Measurements from ENCODE around the gene SPAG16.
"Not testable (repeated sequence)": the region's sequence is repeated elsewhere in the genome, so short reads cannot be mapped to it uniquely, and the experiment has no call there.

SPAG16 gene

DNA sequence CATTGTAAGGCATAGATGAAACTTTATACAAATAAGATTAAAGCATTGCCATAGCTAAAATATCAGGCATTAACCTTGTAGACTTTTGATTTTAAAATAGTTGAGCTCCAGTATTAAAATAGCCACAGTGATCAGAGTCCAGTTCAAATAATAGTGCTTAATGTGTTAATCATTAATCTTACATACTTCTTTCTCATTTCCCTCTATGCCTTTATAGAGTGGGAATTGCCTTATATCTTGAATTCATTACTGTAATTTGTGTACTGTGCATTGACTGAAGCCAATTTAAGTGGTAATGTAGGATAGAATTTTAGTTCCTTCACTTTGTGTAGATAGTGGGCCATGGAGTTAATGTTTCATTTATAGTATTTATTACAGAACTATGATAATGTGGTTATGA is 577.4 kb downstream of the SPAG16 start:
- no peak for DNase-seq

DNA sequence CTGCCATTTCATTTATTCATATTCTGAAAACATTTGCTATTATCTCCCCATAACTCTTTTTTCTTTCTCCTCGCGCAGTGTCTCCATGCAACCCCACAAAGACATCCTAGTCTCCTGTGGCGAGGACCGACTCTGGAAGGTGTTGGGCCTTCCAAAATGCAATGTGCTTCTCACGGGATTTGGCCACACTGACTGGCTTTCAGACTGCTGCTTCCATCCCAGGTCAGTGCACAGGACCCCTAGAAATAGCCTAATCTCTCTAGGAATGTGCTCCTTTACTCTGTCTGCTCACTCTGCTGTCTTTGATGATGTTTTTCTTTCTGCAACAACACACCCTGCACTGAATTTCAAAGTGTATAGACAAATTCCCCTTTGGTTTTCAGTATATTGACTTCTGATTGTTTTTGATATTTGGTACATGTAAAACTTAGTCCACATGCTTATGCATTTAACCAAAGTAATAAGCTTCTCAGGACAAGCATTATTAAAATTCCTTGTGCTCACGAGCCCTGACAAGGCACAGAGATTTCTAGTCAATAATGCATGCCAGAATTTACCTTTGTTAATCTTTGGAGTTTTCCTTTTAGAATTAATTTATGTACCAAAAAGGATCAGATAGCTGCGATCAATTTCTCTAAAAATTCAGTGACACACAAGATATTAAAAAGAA is 578.3 kb downstream of the SPAG16 start:
- no peak for DNase-seq

DNA sequence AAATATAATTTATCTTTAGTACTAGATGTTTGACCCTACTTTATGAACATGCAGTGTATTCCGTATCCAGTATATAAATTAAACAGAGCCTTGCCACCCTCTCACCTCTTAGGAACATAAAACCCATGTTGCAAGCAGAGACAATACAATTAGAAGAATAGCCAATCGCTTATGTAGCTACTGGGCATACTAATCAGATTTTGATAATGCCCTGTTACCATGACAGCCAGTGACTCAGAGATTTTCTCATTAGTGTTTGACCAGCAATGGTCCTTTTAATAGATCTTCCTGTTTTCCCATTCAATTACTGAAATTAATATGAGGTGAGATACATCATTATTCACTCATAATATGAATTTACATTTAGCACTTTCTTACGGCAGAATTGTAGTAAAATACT is 579.3 kb downstream of the SPAG16 start:
- DNase-seq: no peak

DNA sequence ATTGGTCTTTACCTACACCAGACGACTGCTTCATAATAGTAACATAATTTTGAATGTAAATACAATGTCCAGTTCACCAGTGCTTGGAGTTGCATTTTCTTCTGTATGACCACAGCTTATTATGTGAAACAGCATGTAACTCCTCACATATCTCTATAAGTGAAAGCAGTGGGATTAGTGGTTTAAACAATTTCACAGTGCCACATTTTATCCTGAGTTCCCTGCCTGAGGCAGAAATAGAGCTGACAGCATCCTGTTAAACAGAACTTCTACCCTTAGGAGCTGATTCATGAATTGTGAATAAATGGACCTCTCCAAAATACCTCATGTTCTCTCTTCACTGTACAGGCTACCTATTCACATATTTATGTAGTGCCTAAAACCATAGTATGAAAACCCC is 584.3 kb downstream of the SPAG16 start:
- no peak for DNase-seq

DNA sequence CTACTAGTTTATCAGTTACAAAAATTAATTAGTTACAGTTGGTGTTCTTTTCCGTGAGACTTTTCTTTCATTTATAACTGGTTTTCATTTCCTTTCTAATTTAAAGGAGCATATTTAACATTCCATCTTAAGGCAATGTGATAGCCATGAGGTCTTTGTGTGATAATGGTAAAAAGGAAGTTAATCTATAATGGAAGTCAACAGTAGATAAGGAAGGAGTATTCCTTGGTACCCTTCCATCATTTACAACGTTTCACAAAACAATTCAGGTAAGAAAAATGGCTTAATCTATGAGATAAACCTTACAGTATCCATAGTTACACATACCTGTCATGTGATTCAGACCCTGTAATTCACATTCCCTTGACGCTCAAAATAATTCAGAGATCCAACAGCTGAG is 601.2 kb downstream of the SPAG16 start:
- DNase-seq: no peak

DNA sequence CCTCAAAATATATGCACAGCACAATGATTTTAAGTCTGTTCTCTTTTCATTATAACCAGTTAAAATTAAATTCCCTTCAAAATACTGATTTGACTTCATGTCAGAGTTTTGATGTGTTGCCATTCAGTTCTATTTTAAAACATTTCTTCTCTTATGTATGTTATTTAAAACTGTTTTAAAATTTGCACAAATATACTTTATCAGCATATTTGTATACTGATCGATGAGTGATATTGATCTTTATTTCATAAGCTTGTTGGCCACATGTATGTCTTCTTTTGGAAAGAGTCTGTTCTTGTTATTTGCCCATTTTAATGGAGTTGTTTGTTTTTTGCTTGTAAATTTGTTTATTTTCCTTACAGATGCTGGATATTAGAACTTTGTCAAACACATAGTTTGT is 630.2 kb downstream of the SPAG16 start:
- DNase-seq: no peak

DNA sequence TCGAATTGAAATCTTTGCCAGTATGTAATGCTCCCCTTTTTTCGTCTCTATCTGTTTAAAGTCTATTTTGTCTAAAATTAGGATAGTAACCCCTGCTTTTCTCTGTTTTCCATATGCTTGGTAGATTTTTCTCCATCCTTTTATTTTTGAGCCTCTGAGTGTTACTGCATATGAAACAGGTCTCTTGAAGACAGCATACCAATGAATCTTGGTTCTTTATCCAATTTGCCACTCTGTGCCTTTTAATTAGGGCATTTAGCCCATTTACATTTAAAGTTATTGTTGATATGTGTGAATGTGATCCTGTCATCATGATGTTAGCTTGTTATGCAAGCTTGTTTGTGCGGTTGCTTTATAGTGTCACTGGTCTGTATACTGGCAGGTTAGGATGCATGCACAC is 635.8 kb downstream of the SPAG16 start:
- DNase-seq: no peak

DNA sequence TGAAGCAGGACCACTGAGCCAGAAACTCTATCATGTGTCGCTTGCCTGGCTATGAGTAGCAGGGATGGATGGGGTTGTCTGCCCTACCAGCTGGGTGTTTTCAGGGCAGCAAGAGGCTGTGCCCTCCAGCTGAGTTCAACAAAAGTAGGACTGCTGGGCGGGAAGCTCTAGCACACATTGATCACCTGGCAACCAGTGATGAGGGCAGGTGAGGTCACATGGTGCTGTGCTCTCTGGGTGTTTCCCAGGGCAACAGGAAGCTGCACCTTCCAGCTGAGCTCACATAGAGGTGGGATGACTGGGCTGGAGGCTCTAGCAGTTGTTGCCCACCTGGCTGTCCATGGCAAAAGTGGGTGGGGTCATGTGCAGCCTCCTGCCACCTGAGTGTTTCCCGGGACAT is 639.3 kb downstream of the SPAG16 start:
- DNase-seq: no peak

DNA sequence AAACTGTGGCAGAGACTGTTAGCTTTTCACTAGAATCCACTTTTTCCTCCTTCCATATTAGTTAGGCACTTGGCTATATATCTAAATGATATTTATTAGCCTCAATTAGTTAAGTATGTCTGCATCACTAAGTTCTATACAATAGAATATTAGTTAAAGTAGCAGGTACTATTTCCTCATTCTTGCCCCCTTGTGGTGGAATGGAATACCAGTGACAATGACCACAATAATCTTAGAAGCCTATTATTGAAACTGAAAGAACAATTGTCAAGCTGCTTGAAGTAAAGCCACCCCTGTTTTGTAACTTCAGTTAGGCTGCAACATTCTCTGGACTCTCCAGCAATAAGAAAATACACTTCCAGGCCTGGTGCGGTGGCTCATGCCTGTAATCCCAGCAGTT is 650.3 kb downstream of the SPAG16 start:
- DNase-seq: no peak

DNA sequence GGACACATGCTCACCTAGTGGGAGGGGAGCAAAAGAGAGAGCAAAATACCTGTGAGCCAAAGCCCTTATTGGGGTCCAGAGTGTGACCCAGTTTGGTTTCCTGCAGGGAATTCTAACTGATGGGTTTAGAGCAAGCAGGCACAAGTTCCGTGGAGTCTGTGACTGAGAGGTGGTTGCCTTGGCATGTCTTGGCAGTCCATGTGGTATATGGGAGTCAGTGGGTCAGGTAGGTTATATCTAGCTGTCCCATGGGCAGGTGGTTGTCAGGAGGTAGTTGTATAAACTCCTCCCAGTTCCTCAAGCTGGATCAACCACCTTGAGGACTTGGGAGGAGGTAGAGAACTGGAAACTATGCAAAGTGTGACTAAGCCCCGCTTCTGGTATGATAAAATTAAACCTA is 673.8 kb downstream of the SPAG16 start:
- DNase-seq: no peak

DNA sequence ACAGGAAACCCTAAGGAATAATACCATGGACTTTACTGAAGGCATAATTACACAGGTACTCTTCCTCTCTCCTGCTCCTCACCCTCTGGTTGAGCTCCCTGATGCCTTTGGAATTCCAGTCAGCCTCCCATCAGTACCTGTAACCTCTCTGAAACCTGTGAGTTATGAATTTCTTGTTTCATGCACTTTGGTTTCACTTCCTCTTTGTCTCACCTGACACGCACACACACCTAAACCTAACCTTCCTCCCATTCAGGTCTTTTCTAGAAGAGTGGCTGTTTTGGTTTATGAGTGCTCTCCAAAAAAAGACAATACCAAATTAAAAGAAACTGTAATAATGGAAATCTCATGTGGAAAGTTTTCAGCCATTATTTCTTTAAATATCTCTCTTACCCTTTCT is 675.3 kb downstream of the SPAG16 start:
- DNase-seq: no peak

DNA sequence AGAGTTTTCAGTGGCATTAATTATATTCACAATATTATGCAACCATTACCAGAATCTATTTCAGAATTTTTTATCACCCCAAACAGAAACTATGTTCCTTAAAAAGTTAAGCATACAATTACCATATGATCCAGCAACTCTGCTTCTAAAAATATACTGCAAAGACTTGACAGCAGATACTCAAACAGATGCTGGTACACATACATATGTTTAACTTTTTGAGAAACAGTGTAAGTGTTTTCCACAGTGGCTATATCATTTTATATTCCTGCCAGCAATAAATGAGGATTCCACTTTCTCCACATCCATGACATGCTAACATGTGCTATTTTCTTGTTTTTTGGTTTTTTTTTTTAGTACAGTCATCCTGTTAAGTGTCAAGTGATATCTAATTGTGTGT is 687.3 kb downstream of the SPAG16 start:
- DNase-seq: no peak

DNA sequence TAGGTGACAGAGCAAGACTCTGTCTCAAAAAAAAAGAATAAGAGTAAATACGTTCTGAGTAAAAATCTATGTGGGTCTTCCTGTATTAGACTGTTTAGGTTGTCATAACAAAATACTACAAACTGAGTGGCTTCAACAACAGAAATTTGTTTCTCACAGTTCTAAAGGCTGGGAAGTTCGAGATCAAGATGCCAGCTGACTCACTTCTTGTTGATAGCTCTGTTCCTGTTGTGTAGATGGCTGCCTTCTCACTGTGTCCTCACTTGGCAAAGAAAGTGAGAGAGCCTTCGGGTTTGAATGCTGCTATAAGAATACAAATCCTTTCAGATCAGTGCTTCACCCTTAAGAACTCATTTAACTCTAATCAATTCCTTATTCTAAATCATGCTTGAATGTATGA is 696.6 kb downstream of the SPAG16 start:
- no peak for DNase-seq

DNA sequence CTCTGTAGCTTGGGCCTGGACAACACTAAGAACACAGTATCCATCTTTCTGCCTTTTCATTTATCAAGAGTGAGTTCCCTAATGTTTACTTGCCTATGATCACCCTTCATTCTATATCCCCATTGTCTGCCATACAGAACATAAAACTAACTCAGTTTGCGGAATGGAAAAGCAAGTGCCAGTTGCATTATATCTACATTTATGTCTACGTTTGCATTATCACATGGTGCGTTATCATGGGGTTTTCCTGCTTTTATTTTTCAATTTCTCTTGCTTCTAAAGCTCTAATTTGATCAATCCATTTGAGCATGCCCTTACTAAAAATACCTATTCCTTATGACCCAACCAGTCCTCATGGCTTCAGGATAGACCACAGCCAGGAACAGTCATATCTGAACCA is 704.9 kb downstream of the SPAG16 start:
- no peak for DNase-seq

DNA sequence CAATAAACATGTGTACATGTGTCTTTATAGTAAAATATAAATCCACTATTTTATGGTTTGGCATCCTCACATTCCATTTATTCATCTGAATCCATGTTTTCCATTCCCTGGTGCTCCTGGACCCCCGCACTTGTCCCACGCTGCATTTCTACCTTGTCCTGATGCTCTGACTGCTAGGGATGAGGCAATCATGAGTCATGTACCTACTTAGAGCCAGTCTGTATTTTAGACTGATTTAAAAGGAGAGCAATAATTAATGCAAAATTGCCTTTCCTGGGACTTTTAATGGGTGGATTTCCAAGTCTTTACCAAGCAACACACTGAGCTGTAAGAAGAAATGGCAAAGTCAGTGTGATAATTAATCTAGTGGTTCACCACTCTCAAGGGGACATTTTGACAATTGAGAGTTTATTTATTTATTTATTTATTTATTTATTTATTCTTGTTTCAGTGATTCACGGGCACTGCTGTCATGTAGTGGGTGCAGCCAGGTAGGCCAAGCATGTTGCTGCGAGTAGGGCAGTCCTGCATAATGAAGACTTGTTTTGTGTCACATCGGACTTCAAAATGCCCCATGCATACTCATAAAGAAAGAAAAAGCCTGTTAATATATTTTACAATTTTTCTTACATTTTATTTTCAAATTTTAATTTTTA is 707.3 kb downstream of the SPAG16 start:
- DNase-seq: no peak

DNA sequence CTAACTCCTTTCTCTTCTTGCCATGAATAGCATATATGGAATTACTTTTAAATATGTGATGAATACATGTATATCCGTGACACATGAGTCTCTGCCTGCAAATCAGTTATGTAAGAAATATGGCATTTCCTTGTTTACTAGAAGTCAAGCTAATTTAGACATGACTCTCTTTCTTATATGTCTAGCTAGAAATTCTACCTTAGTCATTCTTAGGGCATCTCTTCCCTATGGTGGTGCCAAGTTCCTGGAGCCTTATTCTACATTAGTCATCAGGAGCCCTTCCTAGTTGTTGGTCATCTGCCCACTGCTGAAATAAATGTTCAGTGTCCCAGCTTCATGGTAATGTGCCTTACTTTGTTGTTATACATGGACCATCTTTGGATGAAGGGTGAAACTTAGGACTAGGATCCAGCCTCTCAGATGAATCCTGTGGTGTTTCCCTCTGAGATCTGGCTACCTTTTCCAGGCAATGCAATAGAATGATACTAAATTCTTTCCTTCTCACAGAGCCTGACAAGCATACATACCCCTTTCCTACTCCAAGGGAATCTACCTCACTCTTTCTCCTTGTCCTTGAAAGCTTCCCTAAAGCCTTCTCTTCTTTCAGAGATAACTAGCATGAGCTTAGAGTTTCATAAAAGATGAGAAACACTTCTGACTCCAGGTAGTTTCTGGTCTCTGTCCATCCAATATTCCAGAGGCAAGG is 711.3 kb downstream of the SPAG16 start:
- DNase-seq: no peak

DNA sequence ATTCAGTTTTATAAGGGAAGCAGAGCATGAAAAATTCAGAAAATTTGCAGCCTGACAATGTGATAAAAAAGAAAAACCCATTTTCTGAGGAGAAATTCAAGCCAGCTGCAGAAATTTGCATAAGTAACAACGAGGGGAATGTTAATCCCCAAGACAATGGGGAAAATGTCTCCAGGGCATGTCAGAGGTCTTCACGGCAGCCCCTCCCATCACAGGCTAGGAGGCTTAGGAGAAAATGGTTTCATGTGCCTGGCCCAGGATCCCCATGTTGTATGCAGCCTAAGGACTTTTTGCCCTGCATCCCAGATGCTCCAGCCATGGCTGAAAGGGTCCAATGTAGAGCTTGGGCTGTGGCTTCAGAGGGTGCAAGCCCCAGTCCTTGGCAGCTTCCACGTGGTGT is 714.7 kb downstream of the SPAG16 start:
- DNase-seq: not testable (repeated sequence)

DNA sequence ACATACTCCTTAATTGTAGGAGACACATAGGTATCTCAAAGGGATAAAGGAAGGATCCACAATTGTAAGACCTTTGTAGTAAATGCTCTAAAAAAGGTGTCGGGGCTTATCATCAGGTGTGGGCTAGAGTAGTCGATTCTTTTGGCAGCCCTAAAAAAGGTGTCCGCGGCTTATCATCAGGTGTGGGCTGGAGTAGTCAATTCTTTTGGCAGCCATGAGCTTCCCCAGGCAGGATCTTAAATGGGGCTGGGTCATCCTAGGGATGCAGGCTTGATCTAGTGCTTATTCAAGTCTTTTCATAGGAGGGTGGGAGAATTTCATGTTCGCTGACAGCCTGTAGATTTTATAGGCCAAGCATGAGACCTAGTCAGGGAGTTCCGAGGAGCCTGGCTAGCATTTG is 720.2 kb downstream of the SPAG16 start:
- DNase-seq: no peak

DNA sequence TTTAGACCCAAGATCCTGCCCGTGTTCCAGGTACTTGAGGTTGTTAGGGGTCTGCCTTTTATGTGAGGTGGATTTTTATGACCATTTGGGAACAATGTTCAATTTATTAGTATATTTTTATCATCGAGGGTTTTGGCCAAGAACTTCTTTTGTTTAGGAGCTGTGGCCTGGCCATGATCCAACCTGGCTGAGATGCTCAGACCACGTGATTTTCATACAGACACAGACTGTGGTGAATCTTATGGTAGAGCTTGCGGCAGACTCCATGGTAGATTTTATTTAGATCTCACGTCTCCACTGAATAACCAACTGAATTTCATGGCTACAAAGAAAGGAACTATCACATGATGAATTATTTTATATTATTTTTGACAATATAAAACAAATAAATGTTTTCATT is 721.1 kb downstream of the SPAG16 start:
- no peak for DNase-seq

DNA sequence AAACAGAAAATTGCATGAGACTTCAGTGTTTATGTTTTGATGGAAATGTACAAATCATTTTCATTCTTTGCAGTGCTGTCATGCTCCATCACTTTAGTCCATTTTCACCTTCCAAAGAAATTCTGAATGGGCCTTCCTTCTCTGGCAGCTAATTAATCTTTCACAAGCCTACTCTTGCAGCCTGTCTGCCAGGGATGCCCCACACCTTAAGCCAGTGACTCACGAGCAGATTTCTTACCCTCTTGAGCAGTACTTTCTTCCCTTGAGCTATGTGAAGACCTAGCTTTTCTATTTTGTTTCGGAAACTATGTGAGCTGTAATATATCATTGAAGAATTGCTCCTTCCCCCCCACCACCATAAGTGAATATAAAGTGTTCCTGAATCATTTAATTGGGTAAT is 722.3 kb downstream of the SPAG16 start:
- DNase-seq: no peak

DNA sequence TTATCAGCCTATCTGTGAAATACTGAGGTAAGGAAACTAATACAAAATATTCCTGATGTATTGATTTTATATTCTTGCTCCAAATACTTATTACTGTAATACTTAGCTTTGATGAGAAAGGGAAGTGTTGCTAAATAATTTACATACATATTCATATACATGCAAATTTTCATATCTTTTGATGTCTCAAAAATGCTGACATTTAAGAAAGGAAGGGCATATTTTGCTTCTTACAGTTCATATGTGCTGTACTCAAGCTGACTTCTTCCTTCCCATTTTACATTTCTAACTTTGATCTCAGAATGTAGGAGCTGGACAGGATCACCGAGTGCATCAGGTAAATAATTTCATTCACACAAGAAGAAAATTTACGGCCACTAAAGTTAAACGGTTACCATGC is 727.4 kb downstream of the SPAG16 start:
- DNase-seq: no peak

DNA sequence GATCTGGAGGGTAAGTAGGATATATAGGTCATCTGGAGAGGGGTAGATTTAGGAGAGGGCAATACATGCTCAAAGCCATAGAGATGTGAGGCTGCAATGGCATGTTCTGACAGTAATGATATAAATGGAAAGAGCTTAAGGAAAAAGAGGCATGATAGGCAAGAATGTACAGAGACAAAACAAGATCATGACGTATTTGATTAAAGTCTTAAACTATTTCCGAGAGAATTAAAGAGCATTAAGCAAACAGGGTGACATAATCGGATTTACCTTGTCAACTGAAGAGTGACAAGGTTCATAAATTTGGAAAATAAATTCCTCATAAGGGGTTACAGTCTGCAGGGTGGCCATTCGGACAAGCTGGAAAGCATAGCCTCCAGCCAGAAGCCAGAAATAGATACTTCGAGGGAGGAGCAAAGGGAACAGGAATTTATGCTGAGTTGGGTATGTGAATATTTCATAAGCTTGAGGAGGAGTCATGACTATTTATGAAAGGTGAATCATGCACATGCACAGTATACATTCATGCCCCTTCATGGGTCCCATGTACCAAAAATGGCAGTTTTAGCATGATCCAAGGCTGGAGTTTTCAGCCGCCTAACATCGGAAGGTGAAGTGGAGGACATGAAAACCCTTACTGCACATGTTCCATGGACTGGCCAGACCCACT is 730.4 kb downstream of the SPAG16 start:
- no peak for DNase-seq

DNA sequence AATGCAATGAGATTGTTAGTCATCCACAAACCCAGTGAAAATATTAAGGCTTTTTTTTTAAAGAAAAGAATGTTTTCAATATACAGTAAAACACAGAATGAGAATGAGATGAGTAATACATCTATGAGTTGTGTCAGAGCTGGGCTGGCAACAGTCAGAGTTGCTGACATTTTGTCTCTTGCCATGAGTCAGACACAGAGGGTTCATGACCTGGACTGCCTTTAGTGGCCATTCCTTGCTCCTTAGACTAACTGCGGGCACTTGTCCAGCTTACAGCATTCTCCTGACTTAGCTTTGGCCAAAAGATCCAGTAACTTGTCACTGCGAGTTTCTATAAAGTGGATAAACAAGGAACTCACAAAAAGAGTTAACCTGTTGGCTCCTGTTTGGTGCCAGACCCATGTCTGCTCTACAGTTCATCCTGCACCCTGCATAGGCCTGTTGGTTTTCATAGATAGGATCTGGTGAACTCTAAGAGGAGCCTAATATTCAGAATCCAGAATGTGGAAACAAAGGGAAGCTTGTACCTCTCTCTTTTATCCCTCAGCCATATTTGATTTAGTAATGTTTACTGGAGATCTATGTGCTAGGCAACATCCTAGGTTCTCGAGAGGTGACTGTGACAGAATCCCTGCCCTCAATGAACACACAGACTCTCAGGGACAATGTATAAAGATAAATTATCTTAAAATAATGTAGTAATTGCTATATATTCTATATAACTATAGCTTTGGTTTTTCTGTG is 735.1 kb downstream of the SPAG16 start:
- DNase-seq: no peak
